Stimulated activated CD4-positive, alpha-beta T cell treated with anti-CD3 and anti-CD28 coated beads, Interleukin-12 subunit alpha, Interleukin-12 subunit beta, amount 100 ng/mL, for 24 hours (primary cell): ENCODE measurements around the gene PGPEP1.

Experiments
- DNase-seq, 2 experiments: peaks; one replicate each; pipeline ENCODE4 v3.0.0-alpha.2; 2020; ENCODE audit warnings: low read depth in 2 of 2

The PGPEP1 gene

GRCh38 chr19:18340190-18340989 is at the start of gene PGPEP1:
TSS of gene PGPEP1 (plus strand) at chr19:18340598. CDS start at chr19:18340682, 84 bp downstream.
- peak; percentile 47 to 52 for DNase-seq

GRCh38 chr19:18291019-18291524 is 49.3 kb upstream of the PGPEP1 start:
- DNase-seq, result no peak

- DNase-seq, result peak in 1 of 2 experiments; percentile 88
Measured at GRCh38 chr19:18291590-18292461, 48.6 kb upstream of the PGPEP1 start.

GRCh38 chr19:18292462-18292809 is 48.0 kb upstream of the PGPEP1 start:
- no peak for DNase-seq

GRCh38 chr19:18292810-18293641 is 47.4 kb upstream of the PGPEP1 start:
- DNase-seq, result peak in 1 of 2 experiments; percentile 65

- no peak for DNase-seq
Measured at GRCh38 chr19:18293642-18294466, 46.5 kb upstream of the PGPEP1 start.

GRCh38 chr19:18294467-18294864 is 45.9 kb upstream of the PGPEP1 start:
- peak; percentile 71 to 92 for DNase-seq

- no peak for DNase-seq
Measured at GRCh38 chr19:18295034-18295451, 45.4 kb upstream of the PGPEP1 start.

GRCh38 chr19:18297308-18297707 is 43.1 kb upstream of the PGPEP1 start:
- no peak for DNase-seq

- DNase-seq, result no peak
Measured at GRCh38 chr19:18298601-18299000, 41.8 kb upstream of the PGPEP1 start.

- no peak for DNase-seq
Measured at GRCh38 chr19:18299654-18300053, 40.7 kb upstream of the PGPEP1 start.

- no peak for DNase-seq
Measured at GRCh38 chr19:18300930-18301717, 39.3 kb upstream of the PGPEP1 start.

- DNase-seq, result no peak
Measured at GRCh38 chr19:18301718-18302111, 38.7 kb upstream of the PGPEP1 start.

GRCh38 chr19:18304208-18304457 is 36.3 kb upstream of the PGPEP1 start:
- no peak for DNase-seq

- DNase-seq, result peak; percentile 70 to 78
Measured at GRCh38 chr19:18304458-18305310, 35.7 kb upstream of the PGPEP1 start.

- DNase-seq, result no peak
Measured at GRCh38 chr19:18306209-18306887, 34.0 kb upstream of the PGPEP1 start.

GRCh38 chr19:18306888-18307260 is 33.5 kb upstream of the PGPEP1 start:
- no peak for DNase-seq

- no peak for DNase-seq
Measured at GRCh38 chr19:18307271-18307681, 33.1 kb upstream of the PGPEP1 start.
